K562 treated with DMSO at 1 percent for 24 hours (cell line): ENCODE results near the gene DXO. TPM values are rescaled to one million over a fixed set of nuclear protein-coding genes. Genes with fewer than 3 reads are reported as not detected.

Experiments used
- total RNA-seq: library from RNA; unstranded; fragments of 300-600 nt; gene quantifications from 2 replicates; pipeline ENCODE4 v1.2.3, GENCODE V29; 2022; ENCODE audit warnings: low read depth; ENCODE audit not compliant: insufficient read depth

The DXO gene
- total RNA-seq: 23.3 and 24.2 TPM in 2 replicates

GRCh38 chr6:31971993-31972708, at the start of gene DXO:
TSS of gene DXO (minus strand) at chr6:31972138. CDS start at chr6:31971675, 463 bp downstream.

GRCh38 chr6:32014547-32014946, 42.6 kb upstream of the DXO start, which contains the start of gene C4B:
TSS of gene C4B (plus strand) at chr6:32014795. CDS start at chr6:32014846, 51 bp downstream.

GRCh38 chr6:31981744-31982143, 9.8 kb upstream of the DXO start, which contains the start of gene C4A:
TSS of gene C4A (plus strand) at chr6:31982057. CDS start at chr6:31982108, 51 bp downstream.

GRCh38 chr6:31958741-31959739, 12.9 kb downstream of the DXO start, which contains the start of the genes NELFE and SKIC2:
TSS of gene NELFE (minus strand) at chr6:31958971. CDS start at chr6:31958446, 525 bp downstream.
TSS of gene SKIC2 (plus strand) at chr6:31959175. CDS start at chr6:31959193, 18 bp downstream.

GRCh38 chr6:31945507-31946369, 26.2 kb downstream of the DXO start, which contains the start of gene CFB:
TSS of gene CFB (plus strand) at chr6:31946095. CDS start at chr6:31946222, 127 bp downstream.

GRCh38 chr6:31927242-31927862, 44.6 kb downstream of the DXO start, which contains the start of gene C2:
TSS of gene C2 (plus strand) at chr6:31927717. CDS start at chr6:31927753, 36 bp downstream.

Other genes with a start within 250 kb of the DXO start
- gene MPIG6B, start 248.8 kb downstream of the DXO start, total RNA-seq: not detected in 2 replicates
- gene DDAH2, start 242.8 kb downstream of the DXO start, total RNA-seq: 60.3 and 69.2 TPM in 2 replicates
- gene CLIC1, start 235.6 kb downstream of the DXO start, total RNA-seq: 1,325 and 1,384 TPM in 2 replicates
- gene MSH5, start 232.1 kb downstream of the DXO start, total RNA-seq: 31.2 and 34.8 TPM in 2 replicates
- 4.5 and 5.1 TPM in 2 replicates for gene SAPCD1, start 209.5 kb downstream of the DXO start, total RNA-seq
- gene VWA7, start 194.8 kb downstream of the DXO start, total RNA-seq: 5.7 and 7.6 TPM in 2 replicates
- 128 and 134 TPM in 2 replicates for gene VARS1, start 176.4 kb downstream of the DXO start, total RNA-seq
- gene LSM2, start 165.2 kb downstream of the DXO start, total RNA-seq: 164 and 168 TPM in 2 replicates
- gene HSPA1L, start 156.9 kb downstream of the DXO start, total RNA-seq: 4.2 and 4.5 TPM in 2 replicates
- gene HSPA1A, start 156.6 kb downstream of the DXO start, total RNA-seq: 1,066 and 1,122 TPM in 2 replicates
- gene HSPA1B, start 144.4 kb downstream of the DXO start, total RNA-seq: 895 and 916 TPM in 2 replicates
- gene NEU1, start 109.3 kb downstream of the DXO start, total RNA-seq: 325 and 330 TPM in 2 replicates
- gene SLC44A4, start 93.1 kb downstream of the DXO start, total RNA-seq: 10.9 and 11.4 TPM in 2 replicates
- 93.8 and 95.0 TPM in 2 replicates for gene EHMT2, start 74.4 kb downstream of the DXO start, total RNA-seq
- gene ZBTB12, start 70.1 kb downstream of the DXO start, total RNA-seq: 8.6 and 11.4 TPM in 2 replicates
- gene C2, start 44.4 kb downstream of the DXO start, total RNA-seq: 7.2 and 10.1 TPM in 2 replicates
- gene CFB, start 26.0 kb downstream of the DXO start, total RNA-seq: 2.5 and 2.8 TPM in 2 replicates
- gene NELFE, start 13.2 kb downstream of the DXO start, total RNA-seq: 120 and 122 TPM in 2 replicates
- gene SKIC2, start 13.0 kb downstream of the DXO start, total RNA-seq: 75.7 and 86.4 TPM in 2 replicates
- gene C4A, start 9.9 kb upstream of the DXO start, total RNA-seq: 4.4 and 5.0 TPM in 2 replicates
- gene C4B, start 42.7 kb upstream of the DXO start, total RNA-seq: 3.8 and 7.6 TPM in 2 replicates
- gene CYP21A2, start 66.3 kb upstream of the DXO start, total RNA-seq: 0.49 and 1.4 TPM in 2 replicates
- 23.0 and 27.2 TPM in 2 replicates for gene TNXB, start 137.2 kb upstream of the DXO start, total RNA-seq
- 120 and 121 TPM in 2 replicates for gene ATF6B, start 156.1 kb upstream of the DXO start, total RNA-seq
- 19.9 and 22.7 TPM in 2 replicates for gene FKBPL, start 158.2 kb upstream of the DXO start, total RNA-seq
- 7.6 and 8.4 TPM in 2 replicates for gene PRRT1, start 179.8 kb upstream of the DXO start, total RNA-seq
- gene PPT2, start 182.0 kb upstream of the DXO start, total RNA-seq: 38.4 and 44.1 TPM in 2 replicates
- 10.0 and 12.0 TPM in 2 replicates for gene EGFL8, start 192.5 kb upstream of the DXO start, total RNA-seq
- 167 and 178 TPM in 2 replicates for gene AGPAT1, start 203.9 kb upstream of the DXO start, total RNA-seq
- gene RNF5, start 206.3 kb upstream of the DXO start, total RNA-seq: 253 and 277 TPM in 2 replicates
- gene AGER, start 212.1 kb upstream of the DXO start, total RNA-seq: 4.7 and 8.9 TPM in 2 replicates
- gene PBX2, start 218.1 kb upstream of the DXO start, total RNA-seq: 76.1 and 79.7 TPM in 2 replicates
- gene GPSM3, start 220.5 kb upstream of the DXO start, total RNA-seq: 61.3 and 66.5 TPM in 2 replicates